GM12878 (cell line): ENCODE data around the gene COL4A2. TPM values are rescaled to one million over a fixed set of nuclear protein-coding genes. Genes with fewer than 3 reads are reported as not detected.

Experiments
- ATAC-seq: fragments of 200-7000 bp; cut with Tn5 transposase; 3 replicates; pipeline ENCODE4 v1.9.1; 2020; ENCODE audit warnings: mild to moderate bottlenecking, moderate library complexity
- BruUV-seq: library from RNA; stranded (reverse); fragments of 400-500 nt; replicated peaks from 2 replicates; lab custom pipeline; 2021; lab: Mats Ljungman, UMichigan
- CTCF ChIA-PET: fragments of 300-600 bp; sonication (Branson Sonifier 250); formaldehyde crosslinking; extraction: SDS; loops from one replicate; lab custom pipeline; 2021; ENCODE audit warnings: inconsistent platforms; lab: Yijun Ruan, JAX
- POLR2A ChIA-PET: fragments of 350-600 bp; formaldehyde crosslinking; extraction: SDS; loops from one replicate; lab custom pipeline; 2021; ENCODE audit warnings: inconsistent platforms; lab: Charles Lee
- RAD21 ChIA-PET: fragments of 300-600 bp; sonication (Branson Sonifier 250); formaldehyde crosslinking; loops from one replicate; lab custom pipeline; 2023; ENCODE audit warnings: antibody characterized with exemption; ENCODE audit not compliant: unreplicated experiment; lab: Charles Lee
- SMC1A ChIA-PET: fragments of 300-600 bp; sonication (Branson Sonifier 250); formaldehyde crosslinking; loops from one replicate; lab custom pipeline; 2023; ENCODE audit not compliant: unreplicated experiment, uncharacterized antibody; lab: Charles Lee
- DNase-seq: peaks from one replicate; pipeline ENCODE4 v3.0.0-alpha.2; 2011; ENCODE audit warnings: low read depth, low spot score
- FAIRE-seq: peaks from 3 replicates; lab custom pipeline; 2011; peaks lifted over from hg19 to GRCh38; lab: Jason Lieb, UNC
- H2AFZ ChIP-seq: 2 replicates; pipeline ENCODE4 v1.6.0; 2011; ENCODE audit warnings: low read depth, low read length, control low read depth; ENCODE audit not compliant: control insufficient read depth
- H3K27ac ChIP-seq: 2 replicates; pipeline ENCODE4 v1.5.1; 2011; ENCODE audit warnings: control low read depth; ENCODE audit not compliant: control insufficient read depth, insufficient read depth
- H3K27me3 ChIP-seq, 2 experiments: replicated peaks in 1 of 2; 2 replicates each; pipeline versions ENCODE4 v1.6.0 to v1.6.1; 2011; ENCODE audit warnings: low read length in 1 of 2; ENCODE audit not compliant: control insufficient read depth in 2 of 2, insufficient read depth in 2 of 2
- H3K36me3 ChIP-seq, 2 experiments: 2 replicates each; pipeline ENCODE4 v1.5.1; 2011; ENCODE audit warnings: low read length in 1 of 2; ENCODE audit not compliant: control insufficient read depth in 2 of 2, insufficient read depth in 2 of 2
- H3K4me1 ChIP-seq: 2 replicates; pipeline ENCODE4 v1.6.1; 2011; ENCODE audit warnings: mild to moderate bottlenecking, low read length, moderate library complexity, mixed read lengths; ENCODE audit not compliant: control insufficient read depth, insufficient read depth
- H3K4me2 ChIP-seq: 2 replicates; pipeline ENCODE4 v1.6.0; 2011; ENCODE audit warnings: control low read depth; ENCODE audit not compliant: control insufficient read depth, insufficient read depth
- H3K4me3 ChIP-seq: fragments of 200-600 bp; sonication (generic); 2 replicates; pipeline ENCODE4 v1.5.1; 2016
- H3K79me2 ChIP-seq: 2 replicates; pipeline ENCODE4 v1.6.0; 2011; ENCODE audit warnings: low read length; ENCODE audit not compliant: control insufficient read depth, insufficient read depth
- H3K9ac ChIP-seq: 2 replicates; pipeline ENCODE4 v1.8.0; 2011; ENCODE audit warnings: low read length, control low read depth, mixed read lengths; ENCODE audit not compliant: control insufficient read depth, insufficient read depth
- H3K9me3 ChIP-seq: replicated peaks from 3 replicates; pipeline ENCODE4 v1.5.1; 2011; ENCODE audit warnings: mild to moderate bottlenecking, low read length; ENCODE audit not compliant: control insufficient read depth, insufficient read depth
- H4K20me1 ChIP-seq: 2 replicates; pipeline ENCODE4 v1.6.0; 2011; ENCODE audit not compliant: control insufficient read depth, insufficient read depth
- ATF2 ChIP-seq: IDR thresholded peaks from 2 replicates; pipeline ENCODE4 v1.6.1; 2012; ENCODE audit warnings: low read length, inconsistent platforms
- EZH2 ChIP-seq: IDR thresholded peaks from 2 replicates; pipeline ENCODE4 v1.6.1; 2012; ENCODE audit warnings: low read depth, mild to moderate bottlenecking, control low read depth, inconsistent platforms, low read length, borderline replicate concordance; ENCODE audit not compliant: control insufficient read depth
- IRF4 ChIP-seq: IDR thresholded peaks from 2 replicates; pipeline ENCODE4 v1.6.1; 2011; ENCODE audit warnings: low read depth, low read length
- KLF5 ChIP-seq: fragments of 450-650 bp; IDR thresholded peaks from 2 replicates; pipeline ENCODE4 v1.6.1; 2014; ENCODE audit warnings: mild to moderate bottlenecking; ENCODE audit not compliant: partially characterized antibody
- MXI1 ChIP-seq: fragments of 150-350 bp; IDR thresholded peaks from 2 replicates; pipeline ENCODE4 v1.6.1; 2011; ENCODE audit warnings: low read depth, mild to moderate bottlenecking, inconsistent platforms, low read length, improper control_type of control experiment
- NFXL1 ChIP-seq: fragments of 450-650 bp; IDR thresholded peaks from 2 replicates; pipeline ENCODE4 v1.6.1; 2017; ENCODE audit warnings: antibody characterized with exemption, mild to moderate bottlenecking, borderline replicate concordance
- SUZ12 ChIP-seq: fragments of 200-600 bp; sonication (generic); IDR thresholded peaks from one replicate; pipeline ENCODE4 v1.6.1; 2018; ENCODE audit warnings: antibody characterized with exemption, mild to moderate bottlenecking; ENCODE audit not compliant: unreplicated experiment
- WGBS: methylation state at CpG from one replicate; pipeline ENCODE4 v1.1.6; 2016; ENCODE audit warnings: low lambda C conversion rate; ENCODE audit not compliant: insufficient replicate concordance, insufficient coverage; ENCODE audit errors: missing lambda C conversion rate; 5-methylcytosine and 5-hydroxymethylcytosine counted together
- in situ Hi-C: fragments of 300-500 bp; cut with MboI; formaldehyde crosslinking; loops from 9 replicates; pipeline ENCODE4 v1.14.3; 2018; ENCODE audit warnings: mixed read lengths
- intact Hi-C: fragments of 100-400 bp; cut with micrococcal nuclease; formaldehyde crosslinking; loops from one replicate; pipeline ENCODE4 v1.14.2; 2022; ENCODE audit not compliant: unreplicated experiment
- polyA plus RNA-seq, 11 experiments: library from polyadenylated mRNA; depleted of rRNA in 4 of 11; unstranded in 6 of 11; stranded (reverse) in 5 of 11; fragments of >200 nt; fragmentation: Nextera tagmentation in 4 of 11; fragmentation: Illumina TruSeq in 1 of 11; extraction: Ambion mirVana in 4 of 11; extraction: Trizol in 1 of 11; gene quantifications; 1 replicate in 1 of 11; 2 replicates in 10 of 11; pipeline versions ENCODE4 v1.2.1 to v1.2.3, GENCODE V29; 2011 to 2016; ENCODE audit warnings: inconsistent platforms in 2 of 11, missing spikeins in 2 of 11, low read depth in 1 of 11
- total RNA-seq, 4 experiments: library from RNA; depleted of rRNA in 3 of 4; stranded (reverse); fragments of >200 nt in 3 of 4; fragmentation: Illumina TruSeq in 1 of 4; extraction: Trizol in 1 of 4; gene quantifications; 2 replicates each; pipeline versions ENCODE4 v1.2.1 to v1.2.3, GENCODE V29; 2013 to 2021

The COL4A2 gene
- total and polyA plus RNA-seq, 10 of the 15 experiments (the other 5 are each of a cell fraction or from before 2014, with no cell fraction given) = 0.16 to 1.6 (median 0.62) TPM; not detected in 3

GRCh38 chr13:110519046-110519445 is 212.0 kb downstream of the COL4A2 start (continued):
- TF ChIP-seq EZH2 (no peak), MXI1 (no peak), KLF5 (no peak), ATF2 (no peak), IRF4 (no peak)

- Histone ChIP-seq H4K20me1 (peaks cover 3% of the 10 kb centered on the region; the same call in 1 of the 2 replicates), H3K27ac (no peak overlapping the region), H3K9me3 (no peaks in the 10 kb centered on the region), H3K79me2 (no peaks in the 10 kb centered on the region), H3K4me3 (no peak overlapping the region), H3K4me2 (no peak overlapping the region), H3K36me3 (peaks cover 4 to 5% of the 10 kb centered on the region in 2 experiments; a peak in 3 of 4 replicates), H3K4me1 (peaks cover 5% of the 10 kb centered on the region), H3K9ac (no peak overlapping the region), H3K27me3 (no peaks in the 10 kb centered on the region), H2AFZ (no peak overlapping the region)
- POLR2A ChIA-PET = interaction anchor here (0.6 kb wide), 1 partner anchor 9 kb away, joined by 5 read pairs; no protein-coding TSS in a partner anchor
- SMC1A ChIA-PET = no interaction called here
- in situ Hi-C loops (no loop called here), intact Hi-C loops (no loop called here)
- FAIRE-seq = no peak
- 41% methylated on average over 7 of the region's 7 CpGs for WGBS
- RAD21 ChIA-PET = no interaction called here
- no peak for DNase-seq
- TF ChIP-seq SUZ12 = no peak
- TF ChIP-seq NFXL1 = no peak
- BruUV-seq = no TSS peak
- CTCF ChIA-PET = no interaction called here
- no peak for ATAC-seq
Measured at GRCh38 chr13:110519506-110519905, 212.4 kb downstream of the COL4A2 start.
